Activated CD4-positive, alpha-beta T cell treated with anti-CD3 and anti-CD28 coated beads, Interleukin-2, amount 50 U/mL, for 48 hours (primary cell): ENCODE data around the gene OSBPL8.
"Not testable (repeated sequence)": the region's sequence is repeated elsewhere in the genome, so short reads cannot be mapped to it uniquely, and the experiment has no call there.

Source experiments
- DNase-seq, 2 experiments: peaks; one replicate each; pipeline ENCODE4 v3.0.0-alpha.2; 2020

The OSBPL8 gene

DNA sequence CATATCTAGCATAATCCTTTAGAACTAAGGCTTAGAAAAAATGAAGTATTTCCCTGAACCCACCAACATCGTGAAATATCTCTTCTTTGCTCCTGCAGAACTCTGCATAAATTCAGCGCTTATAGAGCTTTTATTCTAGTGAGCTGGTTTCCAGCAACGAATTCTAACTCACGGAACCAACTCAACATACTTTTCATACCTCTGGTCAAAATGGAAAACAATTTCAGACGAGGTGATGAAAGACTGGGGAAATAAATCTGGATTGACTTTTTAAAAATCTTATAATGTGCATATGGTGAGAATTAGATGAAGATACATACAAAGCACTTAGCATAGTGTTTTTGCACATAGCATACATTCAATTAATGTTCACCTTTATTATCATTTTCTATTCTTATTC lies 148.8 kb downstream of the OSBPL8 start:
- DNase-seq: no peak

DNA sequence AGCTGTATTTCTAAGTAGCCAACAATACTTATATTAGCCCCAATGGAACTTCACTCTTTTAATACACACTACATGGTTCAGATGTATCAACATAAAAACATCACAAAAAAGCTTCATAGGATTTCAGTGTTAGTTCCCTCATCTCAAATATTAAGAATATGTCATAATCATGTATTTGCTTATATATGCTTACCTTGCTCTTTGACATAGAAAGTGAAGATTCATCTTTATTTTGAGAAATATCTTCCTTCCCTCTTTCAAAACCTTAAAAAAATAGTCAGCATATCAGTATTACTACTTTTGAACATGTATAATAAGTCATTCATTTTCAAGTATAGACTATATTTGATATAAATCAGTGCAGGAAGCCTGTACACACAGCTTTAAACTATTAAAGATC lies 149.2 kb downstream of the OSBPL8 start:
- DNase-seq: no peak

DNA sequence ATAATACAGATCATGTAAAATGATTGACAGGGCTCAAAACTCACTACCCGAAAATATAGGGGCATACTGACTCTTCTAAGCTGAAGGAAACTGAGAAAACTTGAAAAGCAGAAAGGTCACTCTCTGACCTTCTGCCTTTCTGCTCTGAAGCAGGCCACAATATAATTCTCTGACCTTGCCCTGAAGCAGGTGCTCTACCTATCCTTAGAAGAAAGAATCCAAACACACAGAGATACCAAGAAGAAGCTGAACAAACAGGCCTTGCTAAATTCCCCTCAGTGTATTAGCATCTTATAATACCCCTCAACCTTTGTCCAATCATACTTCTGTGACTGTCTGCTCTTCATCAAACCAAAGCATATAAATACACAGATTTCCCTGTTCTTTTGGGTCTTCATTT lies 150.5 kb downstream of the OSBPL8 start:
- DNase-seq: no peak

DNA sequence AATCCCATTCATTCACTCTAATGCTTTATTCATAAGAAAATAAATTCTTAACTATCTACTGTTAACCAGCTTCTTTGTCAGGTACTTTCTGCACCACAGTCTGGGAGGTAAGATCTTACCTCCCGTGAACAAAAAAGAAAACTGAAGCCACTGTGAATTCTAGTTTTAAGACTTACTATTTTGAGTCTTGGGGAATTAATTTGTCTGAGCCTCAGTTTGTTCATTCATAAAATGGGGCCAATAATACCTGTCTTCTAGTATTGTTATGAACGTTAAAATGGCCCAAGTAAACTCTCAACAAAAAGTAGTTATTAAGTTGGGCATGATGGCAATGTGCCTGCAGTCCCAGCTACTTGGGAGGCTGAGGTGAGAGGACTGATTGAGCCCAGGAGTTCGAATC lies 151.9 kb downstream of the OSBPL8 start:
- no peak for DNase-seq

DNA sequence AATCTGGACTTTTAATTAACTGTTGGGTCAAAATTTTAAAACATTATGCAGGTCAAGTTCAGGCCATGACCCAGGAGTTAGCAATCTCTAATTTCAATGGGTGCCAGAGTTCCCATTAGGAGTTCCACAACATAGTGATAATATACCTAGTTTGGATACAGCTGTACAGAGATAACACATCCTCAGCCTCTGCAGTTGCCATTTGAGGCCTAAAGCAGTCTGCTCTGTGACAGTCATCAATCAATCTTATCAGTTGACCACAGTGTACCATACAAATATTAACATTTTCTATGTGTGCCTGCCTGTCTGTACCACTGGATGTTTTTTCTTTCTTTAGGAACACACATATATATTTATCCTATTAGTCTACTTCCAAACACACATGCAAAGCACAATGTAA lies 157.3 kb downstream of the OSBPL8 start:
- DNase-seq: no peak

DNA sequence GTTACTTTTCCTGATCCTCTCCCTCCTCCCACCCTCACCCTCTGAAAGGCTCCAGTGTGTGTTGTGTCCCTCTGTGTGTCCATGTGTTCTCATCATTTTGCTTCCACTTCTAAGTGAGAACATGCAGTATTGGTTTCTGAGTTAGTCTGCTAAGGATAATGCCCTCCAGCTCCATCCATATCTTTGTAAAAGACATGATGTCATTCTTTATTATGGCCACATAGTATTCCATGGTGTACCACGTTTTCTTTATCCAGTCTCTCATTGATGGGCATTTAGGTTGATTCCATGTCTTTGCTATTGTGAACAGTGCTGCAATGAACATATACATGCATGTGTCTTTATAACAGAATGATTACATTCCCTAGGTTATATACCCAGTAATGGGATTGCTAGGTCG lies 159.4 kb downstream of the OSBPL8 start:
- no peak for DNase-seq

DNA sequence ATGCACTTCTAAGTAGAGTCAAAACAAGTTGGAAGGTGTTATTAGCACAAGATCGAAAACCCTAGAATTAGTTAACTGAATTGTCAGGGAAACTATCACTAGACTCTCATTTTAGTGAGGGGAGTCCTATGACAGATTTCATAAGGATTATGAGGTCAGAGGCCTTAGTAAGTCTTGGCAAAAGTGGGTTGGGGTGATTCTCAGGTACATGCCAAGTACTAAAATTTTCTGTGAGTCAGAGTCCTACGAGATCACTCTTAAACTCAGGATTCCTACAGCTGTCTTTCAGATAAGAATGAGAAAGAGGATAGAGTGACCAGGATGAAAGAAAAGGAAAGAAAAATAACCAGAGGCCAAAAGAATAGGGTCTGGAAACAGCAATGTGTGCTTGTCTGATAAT lies 160.5 kb downstream of the OSBPL8 start:
- DNase-seq: no peak

DNA sequence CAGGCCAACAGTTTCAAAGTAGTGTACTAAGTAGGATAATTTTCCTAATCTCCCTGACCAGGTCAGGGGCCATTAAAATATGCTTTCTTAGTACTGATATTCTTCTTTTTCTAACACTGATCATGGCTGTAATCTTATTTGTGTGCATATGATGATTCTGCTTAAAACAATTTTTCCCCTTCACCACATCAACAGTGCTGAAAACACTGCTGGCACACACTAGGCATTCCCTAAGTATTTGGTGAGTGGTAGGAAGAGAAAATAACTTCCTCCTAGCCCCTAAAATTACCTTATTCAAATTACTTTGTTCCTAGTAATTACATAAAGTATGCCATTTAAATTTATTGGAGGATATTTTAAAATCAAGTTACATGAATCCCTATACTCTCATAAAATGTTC lies 161.5 kb downstream of the OSBPL8 start:
- no peak for DNase-seq

DNA sequence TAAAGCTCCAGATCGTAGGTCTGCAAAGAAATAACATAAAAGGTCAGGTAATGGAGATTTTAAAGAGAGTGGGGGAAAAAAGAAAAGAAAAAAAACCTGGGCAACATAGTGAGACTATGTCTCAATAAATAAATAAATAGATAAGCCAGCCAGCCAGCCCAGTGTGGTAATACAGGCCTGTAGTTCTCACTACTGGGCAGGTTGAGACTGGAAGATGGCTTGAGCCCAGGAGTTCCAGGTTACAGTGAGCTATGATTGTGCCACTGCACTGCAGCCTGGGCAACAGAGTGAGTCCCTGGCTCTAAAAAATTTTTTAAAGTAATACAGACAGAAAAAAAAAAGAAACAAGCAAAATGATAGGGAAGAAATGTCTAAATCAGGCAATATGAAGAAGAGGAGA lies 168.1 kb downstream of the OSBPL8 start:
- no peak for DNase-seq

DNA sequence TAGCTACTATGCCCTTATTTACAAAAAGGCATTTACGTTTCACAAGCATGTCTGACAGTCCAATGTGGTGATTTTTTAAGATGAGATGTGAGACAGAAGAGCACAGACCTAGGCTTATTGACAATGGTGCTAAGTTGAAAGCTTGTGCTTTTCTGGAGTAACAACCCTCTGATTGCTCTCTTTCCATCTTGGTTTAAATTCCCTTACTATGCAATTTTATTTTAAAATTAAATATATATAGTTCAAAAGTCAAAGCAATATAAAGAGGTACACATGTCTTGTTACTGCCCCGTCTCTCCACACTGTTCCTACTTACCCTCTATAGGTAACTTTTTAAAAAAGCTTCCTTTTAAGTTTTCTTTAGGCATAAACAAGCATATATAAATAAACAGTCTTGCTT lies 172.0 kb downstream of the OSBPL8 start:
- DNase-seq: no peak

DNA sequence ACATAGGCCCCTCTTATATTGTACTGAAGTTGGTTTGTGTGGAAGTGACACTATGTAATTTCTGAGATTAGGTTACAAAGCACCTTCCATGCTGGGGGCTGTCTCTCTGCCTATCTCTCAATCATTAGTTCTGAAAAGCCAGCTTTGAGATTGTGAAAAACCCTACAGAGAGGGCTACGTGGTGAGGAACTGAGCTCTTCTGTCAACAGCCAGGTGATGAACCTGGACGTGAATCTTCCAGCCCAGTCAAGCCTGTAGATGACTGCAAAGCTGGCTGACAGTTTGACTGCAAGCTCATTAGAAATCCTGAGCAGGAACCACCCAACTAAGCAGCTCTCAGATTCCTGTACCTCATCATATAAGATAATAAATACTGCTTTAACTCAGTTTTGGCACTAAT lies 175.0 kb downstream of the OSBPL8 start:
- no peak for DNase-seq

DNA sequence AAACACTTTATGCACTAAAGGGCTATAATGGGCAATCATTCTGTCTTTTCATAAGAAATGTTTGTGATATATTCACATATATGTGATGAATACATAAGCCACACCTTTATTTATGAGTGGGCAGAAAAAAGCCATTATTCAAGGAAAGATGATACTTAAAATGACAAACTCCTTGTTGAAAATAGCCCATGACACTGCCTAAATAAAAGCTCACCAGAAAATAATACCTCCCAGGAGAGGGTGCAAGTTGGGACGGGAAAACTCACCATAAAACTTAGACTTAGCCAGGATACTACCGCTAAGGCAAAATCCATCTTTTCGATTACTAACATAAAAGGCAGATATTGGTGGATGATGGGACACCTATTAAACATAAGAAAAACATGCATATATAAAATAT lies 175.6 kb downstream of the OSBPL8 start:
- DNase-seq: no peak

DNA sequence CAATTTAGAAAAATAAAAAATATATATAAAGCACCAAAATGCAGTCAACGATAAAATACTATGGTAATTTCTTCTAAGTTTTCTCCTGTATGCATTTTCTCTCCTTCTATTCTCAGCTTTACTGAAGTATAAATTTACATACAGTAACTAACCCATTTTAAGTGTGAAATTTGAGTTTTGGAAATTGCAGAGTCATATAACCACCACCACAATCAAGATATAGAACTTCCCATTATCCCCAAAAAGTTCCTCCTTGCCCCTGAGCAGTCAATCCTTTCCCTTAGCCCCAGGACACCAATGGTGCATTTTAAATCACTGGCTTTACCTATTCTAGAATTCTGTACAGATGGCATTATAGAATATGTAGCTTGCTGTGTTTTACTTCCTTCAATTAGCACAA lies 180.3 kb downstream of the OSBPL8 start:
- no peak for DNase-seq

DNA sequence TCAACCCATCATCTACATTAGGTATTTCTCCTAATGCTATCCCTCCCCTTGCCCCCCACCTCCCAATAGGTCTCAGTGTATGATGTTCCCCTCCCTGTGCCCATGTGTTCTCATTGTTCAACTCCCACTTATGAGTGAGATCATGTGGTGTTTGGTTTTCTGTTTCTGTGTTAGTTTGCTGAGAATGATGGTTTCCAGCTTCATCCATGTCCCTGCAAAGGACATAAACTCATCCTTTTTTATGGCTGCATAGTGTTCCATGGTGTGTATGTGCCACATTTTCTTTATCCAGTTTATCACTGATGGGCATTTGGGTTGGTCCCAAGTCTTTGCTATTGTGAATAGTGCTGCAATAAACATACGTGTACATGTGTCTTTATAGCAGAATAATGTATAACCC lies 182.7 kb downstream of the OSBPL8 start:
- DNase-seq: not testable (repeated sequence)

DNA sequence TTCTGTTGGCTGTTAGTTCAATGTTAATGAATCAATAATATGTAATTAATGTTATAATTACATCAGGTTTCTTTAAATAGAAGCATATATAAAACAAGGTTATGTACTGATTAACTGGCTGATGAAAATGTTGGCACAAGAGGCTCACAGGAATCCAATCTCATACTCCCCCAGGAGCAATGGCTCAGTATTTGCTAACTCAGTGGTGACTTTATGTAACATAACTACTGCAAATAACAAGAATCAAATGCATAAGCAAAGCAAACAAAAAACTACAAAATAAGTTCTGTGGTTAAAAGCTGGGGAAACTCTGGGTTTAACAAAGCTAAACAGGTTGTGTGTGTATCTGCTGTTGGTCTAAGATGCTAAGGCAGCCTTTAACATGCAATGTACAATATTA lies 183.6 kb downstream of the OSBPL8 start:
- no peak for DNase-seq

DNA sequence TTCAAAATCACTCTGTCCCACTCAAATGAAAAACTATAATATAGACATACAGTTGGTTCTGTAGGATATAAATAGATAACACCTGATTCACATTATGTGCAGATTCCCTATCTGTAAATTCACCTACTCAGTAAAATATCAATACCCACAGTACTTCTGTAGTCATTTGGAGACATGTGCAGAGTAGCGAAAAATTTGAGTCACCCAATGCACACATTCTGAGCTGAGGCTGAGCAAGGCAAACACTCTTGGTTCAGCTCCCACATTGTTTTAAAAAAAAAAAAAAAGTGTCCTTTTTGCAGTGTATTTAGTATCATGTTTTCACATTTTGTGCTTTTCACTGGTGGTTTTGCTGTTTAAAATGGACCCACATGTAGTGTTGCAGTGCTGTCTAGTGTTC lies 184.1 kb downstream of the OSBPL8 start:
- no peak for DNase-seq

DNA sequence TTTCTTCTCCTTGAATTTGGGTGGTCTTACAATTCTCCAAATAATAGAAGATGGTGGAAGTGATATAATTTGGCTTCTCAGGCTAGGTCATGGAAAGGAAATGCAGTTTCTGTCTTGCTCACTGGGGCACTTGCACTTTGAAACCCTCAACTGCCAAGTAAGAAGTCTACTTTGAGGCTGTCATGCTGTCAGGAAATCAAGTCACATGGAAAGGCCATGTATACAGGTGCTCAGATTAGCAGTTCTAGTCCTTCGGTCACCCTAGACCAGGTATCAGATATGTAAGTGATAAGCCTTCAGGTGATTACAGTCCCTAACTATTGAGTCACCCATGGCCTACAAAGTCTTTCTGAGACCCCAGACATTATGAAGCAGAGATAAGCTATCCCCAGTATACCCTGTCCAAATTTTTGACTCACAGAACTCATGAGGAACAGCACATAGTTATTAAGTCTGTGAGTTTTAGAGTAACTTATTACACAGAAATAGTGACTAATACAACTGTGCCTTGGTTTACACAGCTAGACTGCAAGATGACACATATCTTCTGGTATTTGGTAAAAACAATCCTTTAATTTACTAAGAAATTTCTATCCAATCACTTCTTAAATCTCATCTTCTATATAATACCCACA lies 185.1 kb downstream of the OSBPL8 start:
- DNase-seq: no peak

DNA sequence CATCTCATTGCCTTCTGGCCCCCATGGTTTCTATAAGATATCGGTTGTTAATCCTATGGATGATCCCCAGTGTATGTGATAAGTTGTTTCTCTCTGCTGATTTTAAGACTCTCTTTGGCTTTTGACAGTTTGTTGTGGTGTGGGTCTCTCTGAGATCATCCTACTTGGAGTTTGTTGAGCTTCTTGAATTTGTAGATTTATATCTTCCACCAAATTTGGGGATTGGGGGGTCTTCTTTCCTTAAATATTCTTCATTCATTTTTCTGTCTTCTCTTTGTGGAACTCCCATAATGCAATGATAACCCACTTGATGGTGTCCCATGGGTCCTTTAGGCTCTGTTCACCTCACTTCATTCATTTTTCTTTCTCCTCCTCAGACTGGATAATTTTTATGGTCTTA lies 191.3 kb downstream of the OSBPL8 start:
- no peak for DNase-seq

DNA sequence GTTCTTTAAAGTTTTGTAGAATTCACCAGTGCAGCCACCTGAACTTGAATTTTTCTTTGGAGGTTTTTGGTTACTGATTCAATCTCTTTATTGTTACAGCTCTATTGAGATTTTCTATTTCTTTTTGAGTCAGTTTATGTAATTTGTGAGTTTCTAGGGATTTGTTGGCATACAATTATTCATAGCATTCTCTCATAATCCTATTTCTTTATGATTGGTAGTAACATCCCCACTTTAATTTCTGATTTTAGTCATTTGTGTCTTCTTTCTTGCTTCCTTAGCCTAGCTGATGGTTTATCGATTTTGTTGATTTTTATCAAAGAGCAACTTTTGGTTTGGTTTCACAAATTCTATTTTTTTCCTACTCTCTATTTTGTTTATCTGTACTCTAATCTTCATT lies 193.4 kb downstream of the OSBPL8 start:
- DNase-seq: no peak

DNA sequence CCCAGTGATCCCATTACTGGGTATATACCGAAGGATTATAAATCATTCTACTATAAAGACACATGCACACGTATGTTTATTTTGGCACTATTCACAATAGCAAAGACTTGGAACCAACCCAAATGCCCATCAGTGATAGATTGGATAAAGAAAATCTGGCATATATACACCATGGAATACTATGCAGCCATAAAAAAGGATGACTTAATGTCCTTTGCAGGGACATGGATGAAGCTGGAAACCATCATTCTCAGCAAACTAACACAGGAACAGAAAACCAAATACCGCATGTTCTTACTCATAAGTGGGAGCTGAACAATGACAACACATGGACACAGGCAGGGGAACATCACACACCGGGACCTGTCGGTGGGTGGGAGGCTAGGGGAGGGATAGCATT lies 195.4 kb downstream of the OSBPL8 start:
- DNase-seq: not testable (repeated sequence)

DNA sequence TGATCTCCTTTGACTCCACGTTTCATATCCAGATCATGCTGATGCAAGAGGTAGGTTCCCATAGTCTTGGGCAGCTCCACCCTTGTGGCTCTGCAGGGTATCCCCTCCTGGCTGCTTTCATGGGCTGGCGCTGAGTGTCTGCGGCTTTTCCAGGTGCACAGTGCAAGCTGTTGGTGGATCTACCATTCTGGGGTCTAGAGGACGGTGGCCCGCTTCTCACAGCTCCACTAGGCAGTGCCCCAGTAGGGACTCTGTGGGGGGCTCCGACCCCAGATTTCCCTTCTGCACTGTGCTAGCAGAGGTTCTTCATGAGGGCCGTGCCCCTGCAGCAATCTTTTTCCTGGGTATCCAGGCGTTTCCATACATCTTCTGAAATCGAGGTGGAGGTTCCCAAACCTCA lies 199.3 kb downstream of the OSBPL8 start:
- no peak for DNase-seq

DNA sequence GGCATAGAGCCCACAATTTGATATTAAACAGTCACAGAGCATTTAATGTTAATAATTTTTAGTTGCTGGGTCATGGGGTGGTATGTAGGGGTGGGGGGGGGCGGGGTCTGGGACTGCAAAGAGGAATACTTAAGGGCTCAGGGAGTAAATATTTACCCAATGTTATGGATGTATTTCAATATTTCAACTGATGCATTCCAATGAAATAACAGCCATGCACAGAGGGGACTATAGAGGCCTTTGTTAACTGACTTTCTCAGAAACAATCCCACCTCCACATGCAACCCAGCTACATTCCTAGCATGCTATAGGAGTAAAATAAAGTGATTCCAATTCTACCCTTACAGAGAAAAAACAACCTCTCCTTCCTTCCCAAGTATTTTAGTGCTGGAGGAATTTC lies 203.5 kb downstream of the OSBPL8 start:
- DNase-seq: no peak

DNA sequence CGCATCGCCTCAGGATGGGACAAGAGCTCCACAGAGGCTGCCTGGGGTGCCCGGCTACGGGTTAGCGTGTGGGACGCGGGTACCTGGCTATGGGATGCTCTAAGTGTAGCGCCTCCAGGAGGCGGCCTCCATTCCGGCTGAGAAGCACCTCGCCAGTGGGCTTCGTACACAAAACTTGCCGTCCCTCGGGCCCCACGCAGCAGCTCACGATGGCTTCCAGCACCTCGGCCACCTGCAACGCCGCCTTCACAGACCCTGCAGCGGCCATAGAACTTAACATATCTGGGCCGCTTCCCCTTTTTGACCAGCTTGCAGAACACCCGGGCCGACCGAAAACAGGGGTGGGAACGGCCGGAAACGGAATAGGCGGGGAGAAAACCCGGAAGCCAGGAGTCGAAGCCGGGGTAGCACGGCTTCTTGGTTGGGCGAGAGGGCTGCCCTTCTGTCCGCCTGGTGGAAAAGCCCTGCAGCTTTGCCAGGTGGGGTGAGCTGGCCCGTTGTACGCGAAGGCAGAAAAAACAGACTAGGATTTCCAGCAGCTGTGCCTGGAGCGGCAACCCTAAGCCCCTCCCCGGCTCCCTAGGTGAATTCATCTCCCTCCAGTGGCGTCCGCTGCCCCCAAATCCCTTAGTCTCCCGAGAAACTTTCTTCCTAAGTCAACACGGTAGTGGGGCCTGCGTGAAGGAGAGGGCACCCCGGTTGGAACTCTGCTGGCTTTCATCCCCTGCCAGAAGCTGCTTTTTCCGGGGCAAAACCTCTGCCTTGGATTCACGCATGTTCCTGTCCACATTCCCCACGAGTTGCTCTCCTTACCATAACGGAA lies 211.3 kb downstream of the OSBPL8 start, which contains the start of gene BBS10:
Gene BBS10 (minus strand): TSS at position 337 of the 823 bp plus-strand sequence. CDS start 57 bp downstream, at position 280.
- peak; percentile 85 to 91 for DNase-seq

DNA sequence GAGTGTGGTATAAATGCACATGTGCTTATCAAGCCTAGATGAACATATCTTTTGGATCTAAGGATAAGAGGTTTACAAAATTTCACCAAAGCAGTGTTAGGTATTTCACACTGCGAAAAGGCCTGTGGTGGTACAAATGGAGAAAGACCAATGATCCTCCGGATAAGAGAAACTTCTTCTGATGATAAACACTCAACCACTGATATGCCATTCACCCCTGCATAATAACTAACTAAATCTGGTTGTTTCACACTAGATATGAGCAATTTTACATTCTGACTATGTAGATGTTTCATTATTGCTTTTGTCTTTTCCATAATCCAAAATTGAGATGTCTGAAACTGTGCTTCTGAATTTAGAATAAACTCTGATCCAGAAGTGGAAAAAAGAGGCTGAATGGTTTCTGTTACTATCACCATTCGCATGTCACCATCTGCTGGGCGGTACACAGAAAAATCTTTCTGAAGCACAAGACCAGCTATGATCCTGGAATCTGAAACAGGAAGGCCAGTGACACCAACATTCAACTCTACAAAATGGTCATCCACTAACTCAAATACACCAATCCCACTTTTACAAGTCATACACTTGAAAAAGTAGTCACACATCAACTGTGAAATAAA lies 212.7 kb downstream of the OSBPL8 start:
- peak; percentile 20 to 36 for DNase-seq
